Sciatic nerve (tissue), 2 donors: ENCODE data around the gene SH3BP4. TPM values are rescaled to one million over a fixed set of nuclear protein-coding genes. Genes with fewer than 3 reads are reported as not detected.

ENCODE experiments used
- ATAC-seq: fragments of 200-7000 bp; cut with Tn5 transposase; one replicate; pipeline ENCODE4 v1.9.1; 2020; ENCODE audit warnings: mild to moderate bottlenecking, moderate library complexity
- DNase-seq: peaks from one replicate; pipeline ENCODE4 v3.0.0-alpha.2; 2020; ENCODE audit warnings: low spot score
- intact Hi-C: fragments of 100-400 bp; cut with DNase I; formaldehyde crosslinking; loops from one replicate; pipeline ENCODE4 v1.14.2; 2022
- total RNA-seq: library from RNA; stranded (reverse); fragmentation: NEBNext Ultra II Directional; extraction: Animal tissue kit (Norgen Biotek cat#: 25700); gene quantifications from one replicate; pipeline ENCODE4 v1.2.1, GENCODE V29; 2021
- donor health status: DM: no; HTN: no; CAD: no.
- donor health status: DM: no; HTN: no; CAD: no.

Gene SH3BP4
- total RNA-seq, 1 donor from 2014 or later, result 26.7 TPM

DNA sequence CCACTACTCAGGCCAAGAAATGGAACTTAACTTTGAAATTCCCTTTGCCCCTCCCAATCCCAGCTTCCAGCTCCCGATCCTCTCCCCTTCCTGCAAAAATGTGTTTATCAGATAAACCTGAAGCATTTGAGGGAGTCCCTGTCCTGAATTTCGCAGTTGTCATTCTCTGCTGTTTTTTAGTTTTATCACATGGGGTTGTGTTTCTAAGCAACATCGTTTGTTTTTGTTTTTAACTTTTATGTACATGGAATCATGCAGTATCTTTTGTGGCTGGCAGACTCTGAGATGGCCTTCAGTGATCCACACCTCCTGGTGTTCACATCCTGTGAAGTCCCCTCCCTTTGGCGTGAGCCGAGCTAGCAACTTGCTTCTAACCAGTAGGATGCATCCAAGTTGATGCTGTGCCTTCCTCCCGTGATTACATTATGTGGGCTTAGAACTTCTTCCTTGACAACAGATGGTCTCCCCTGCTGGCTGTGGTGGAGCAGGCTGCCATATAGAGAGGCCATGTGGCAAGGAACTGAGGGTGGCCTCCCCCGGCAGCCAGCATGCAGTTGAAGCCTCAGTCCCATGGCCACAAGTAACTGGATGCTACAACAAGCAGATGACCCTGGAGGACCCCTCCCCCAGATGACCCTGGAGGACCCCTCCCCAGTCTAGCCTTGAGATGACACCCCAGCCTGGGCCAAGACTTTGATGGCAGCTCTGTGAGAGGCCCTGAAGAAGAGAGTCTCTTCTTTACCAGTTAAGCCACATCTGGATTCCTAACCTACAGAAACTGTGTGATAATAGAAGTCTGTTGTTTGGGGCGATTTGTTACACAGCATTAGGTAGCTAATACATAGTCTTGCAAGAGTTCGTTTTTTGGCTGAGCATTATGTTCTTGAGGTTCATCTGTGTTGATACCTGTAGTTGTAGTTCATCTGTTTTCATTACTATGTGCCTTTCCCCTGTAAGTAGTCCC, 27.7 kb downstream of the SH3BP4 start:
- no peak for DNase-seq
- ATAC-seq, result no peak
- intact Hi-C loops, result no loop called here

GRCh38 chr2:234980451-234981187, 28.8 kb downstream of the SH3BP4 start:
- ATAC-seq (no peak), DNase-seq (no peak)
- intact Hi-C loops, result no loop called here

- intact Hi-C loops, result no loop called here
Observed at GRCh38 chr2:234981197-234982095, 29.6 kb downstream of the SH3BP4 start.

DNA sequence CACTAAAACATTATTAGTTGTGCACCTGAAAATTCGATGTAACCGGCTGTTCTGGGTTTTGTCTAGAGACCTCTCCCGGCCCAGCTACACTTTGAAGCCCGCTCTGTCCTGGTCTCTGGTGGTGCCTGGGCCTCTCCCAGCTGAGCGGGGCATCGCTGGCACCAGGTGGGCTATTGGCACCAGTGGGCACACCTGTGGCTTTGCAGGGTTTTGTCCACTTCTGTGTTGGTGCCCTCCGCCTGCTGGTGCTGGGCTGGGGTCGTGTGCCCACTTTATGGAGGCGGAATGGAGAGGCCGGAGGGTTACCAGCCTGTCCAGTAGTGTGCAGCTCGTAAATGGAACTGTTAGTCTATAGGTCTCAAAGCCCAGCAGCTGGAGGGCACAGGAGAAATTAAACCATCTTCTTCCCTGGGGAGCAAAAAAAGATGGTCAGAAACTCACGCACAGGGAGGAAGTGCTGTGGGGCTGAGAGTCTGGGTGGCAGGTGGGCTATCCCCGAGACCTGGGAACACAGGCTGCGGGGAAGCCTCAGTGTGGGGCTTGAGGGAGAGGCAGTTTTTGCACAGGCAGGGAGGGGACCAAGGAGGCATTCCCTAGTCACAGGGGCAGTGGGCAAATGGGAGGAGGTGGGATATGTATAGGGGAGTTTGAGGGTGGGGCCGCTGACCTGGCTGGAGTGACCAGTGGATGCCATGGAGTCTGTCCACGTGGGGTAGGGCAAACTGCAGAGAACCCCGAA, 30.4 kb downstream of the SH3BP4 start:
- no peak for ATAC-seq
- intact Hi-C loops, result no loop called here

More at GRCh38 chr2:234981197-234982095, 29.6 kb downstream of the SH3BP4 start:
- ATAC-seq (peak; percentile 91), DNase-seq (peak; percentile 69)

DNA sequence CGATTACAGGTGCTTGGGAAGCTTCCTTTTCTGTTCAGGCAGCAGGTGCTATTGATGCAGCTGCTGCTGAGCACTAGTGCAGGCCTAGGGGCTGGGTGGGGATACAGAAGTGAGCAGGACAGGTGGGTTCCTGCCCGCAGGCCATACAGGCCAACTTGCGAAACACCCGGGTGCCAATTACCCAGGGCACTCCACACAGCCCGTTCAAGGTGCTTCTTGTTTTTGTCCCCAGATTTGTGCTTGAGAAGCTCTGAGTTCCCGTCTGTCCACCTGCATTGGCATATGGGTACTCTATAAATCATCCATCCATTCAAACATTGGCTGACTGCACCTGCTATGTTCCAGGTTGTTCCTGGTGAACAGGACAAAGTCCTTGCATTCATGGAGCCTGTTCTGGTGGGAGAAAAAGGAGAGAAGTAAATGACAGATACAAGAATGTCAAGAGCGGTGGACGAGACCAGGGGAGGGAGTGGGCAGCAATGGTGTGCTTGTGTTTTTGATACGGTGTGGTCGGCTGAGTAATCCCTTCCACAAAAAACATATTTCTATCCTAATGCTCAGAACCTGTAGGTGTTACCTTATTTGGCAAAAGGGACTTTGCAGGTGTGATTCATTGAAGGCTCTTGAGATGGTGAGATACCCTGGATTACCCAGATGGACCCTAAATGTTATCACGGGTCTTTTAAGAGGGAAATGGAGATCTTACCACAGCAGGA, 31.4 kb downstream of the SH3BP4 start:
- no peak for DNase-seq
- intact Hi-C loops, result no loop called here
- ATAC-seq, result no peak

More for the DNA sequence above, 30.4 kb downstream of the SH3BP4 start:
- DNase-seq, result no peak

DNA sequence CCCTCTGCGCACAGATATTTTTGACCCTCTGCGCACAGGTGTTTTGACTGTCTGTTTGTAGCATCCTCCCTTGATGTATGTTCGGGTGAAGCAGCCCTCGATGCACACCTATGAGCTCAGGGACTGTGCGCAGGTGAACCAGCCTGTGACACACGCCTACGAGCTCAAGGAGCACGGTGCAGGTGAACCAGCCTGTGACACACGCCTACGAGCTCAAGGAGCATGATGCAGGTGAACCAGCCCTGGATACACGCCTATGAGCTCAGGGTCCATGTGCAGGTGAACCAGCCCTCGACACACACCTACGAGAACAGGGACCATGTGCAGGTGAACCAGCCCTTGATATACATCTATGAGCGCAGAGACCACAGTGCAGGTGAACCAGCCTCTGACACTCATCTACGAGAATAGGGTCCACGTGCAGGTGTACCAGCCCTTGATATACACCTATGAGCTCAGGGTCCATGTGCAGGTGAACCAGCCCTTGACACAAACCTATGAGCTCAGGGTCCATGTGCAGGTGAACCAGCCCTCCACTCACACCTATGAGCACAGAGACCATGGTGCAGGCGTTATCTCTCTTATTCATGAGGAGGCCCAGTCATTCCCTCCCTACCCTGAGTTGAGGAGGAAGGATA, 33.9 kb downstream of the SH3BP4 start:
- no peak for DNase-seq
- ATAC-seq, result no peak
- intact Hi-C loops, result no loop called here

DNA sequence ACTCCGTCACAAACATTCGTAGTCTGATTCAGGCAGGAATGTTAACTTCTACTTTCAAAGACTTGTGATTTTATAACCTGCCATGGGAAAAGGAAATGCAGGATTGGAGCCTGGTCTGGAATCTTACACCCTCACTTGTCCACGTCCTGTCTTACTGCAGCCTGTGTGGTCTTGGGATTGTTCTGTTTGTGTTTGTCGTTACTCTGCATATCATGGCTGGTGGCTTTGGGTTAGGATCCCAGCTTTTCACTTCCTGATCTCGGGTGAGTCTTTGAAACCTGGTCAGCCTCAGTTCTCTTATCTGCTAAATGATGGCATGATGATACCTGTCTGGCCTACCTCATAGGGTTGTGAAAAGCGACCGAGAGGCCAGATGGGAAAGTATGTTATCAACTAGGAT, 34.6 kb downstream of the SH3BP4 start:
- ATAC-seq (no peak), DNase-seq (no peak)
- intact Hi-C loops, result no loop called here

- ATAC-seq (no peak), DNase-seq (no peak)
- intact Hi-C loops, result no loop called here
Observed at GRCh38 chr2:234986876-234987720, 35.3 kb downstream of the SH3BP4 start.

DNA sequence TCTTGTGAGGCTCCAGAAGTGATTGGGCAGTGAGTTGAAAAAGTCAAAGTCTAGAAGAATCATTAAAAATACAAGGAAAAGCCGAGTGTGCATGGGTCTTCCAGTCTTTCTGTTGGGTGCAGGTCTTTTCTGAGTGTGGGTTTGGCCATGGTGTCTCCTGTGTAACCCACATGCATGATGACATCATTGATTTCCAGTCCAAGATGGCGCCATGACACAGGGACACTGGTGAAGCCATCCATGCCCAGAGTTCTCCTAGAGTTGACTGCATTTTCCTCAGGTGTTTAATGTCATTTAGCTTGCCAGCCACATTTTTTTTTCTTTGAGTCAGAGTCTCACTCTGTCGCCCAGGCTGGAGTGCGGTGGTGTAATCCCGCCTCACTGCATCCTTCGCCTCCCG, 35.9 kb downstream of the SH3BP4 start:
- no peak for DNase-seq
- intact Hi-C loops, result no loop called here
- no peak for ATAC-seq

DNA sequence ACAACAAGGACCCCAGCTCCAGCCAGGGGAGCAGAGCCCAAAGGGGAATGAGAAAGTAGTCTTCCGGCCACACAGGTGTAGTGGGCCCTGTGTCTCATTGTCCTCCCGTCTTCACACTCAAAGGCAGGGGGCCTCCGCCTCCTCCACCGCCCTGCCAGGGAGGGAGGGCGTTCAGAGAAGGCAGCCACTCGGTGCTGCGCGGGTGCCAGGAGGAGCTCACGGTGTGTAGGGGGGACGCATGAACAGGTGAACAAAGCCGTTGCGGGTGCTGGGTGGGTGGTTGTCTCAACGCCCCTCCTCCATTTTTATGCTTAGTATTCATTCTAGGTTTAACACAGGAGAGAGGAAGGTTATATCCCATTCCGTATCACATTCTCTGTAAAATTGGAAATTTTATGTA, 36.7 kb downstream of the SH3BP4 start:
- ATAC-seq (no peak), DNase-seq (no peak)
- intact Hi-C loops, result no loop called here

GRCh38 chr2:234989183-234989701, 37.4 kb downstream of the SH3BP4 start:
- peak; percentile 43 for ATAC-seq
- peak; percentile 88 for DNase-seq
- intact Hi-C loops, result no loop called here

DNA sequence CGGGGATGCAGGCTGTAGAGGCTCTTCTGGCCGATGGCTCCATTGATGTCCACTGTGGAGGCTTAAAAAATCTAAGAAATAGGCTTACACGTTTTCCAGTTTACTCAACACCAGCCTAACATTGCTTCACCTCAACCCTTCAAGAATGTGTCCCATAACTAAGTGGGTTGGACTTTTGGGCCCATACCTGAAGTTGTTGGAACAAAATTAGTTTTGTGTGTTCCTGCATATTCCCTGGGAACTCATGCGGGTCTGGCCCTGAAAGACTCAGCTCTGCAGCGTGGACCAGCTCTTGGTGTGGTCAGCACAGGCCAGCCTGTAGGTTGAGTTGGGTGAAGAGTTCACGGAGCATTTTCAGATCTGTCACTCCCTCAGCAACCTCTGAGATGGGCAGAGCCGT, 38.5 kb downstream of the SH3BP4 start:
- no peak for ATAC-seq

DNA sequence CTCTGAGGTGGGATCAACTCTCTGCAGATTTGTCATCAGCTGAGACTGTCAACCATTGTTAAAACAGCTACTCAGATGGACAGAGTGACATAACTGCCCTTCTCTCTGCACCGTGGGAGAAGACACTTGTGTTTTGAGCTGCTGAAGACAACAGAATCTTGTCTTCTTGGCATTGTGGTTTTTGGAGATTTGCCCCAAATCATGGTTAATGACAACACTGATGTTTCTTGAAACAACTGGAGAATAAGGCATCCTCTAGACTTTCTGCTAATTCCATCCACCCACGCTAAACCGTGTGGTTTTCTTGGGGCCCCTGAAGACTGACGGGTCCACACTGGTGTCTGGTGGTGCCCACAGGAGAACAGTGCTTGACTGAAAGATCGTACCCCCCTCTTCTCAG, 39.5 kb downstream of the SH3BP4 start:
- no peak for DNase-seq
- intact Hi-C loops, result no loop called here
- ATAC-seq, result peak; percentile 35

More for the DNA sequence above, 38.5 kb downstream of the SH3BP4 start:
- intact Hi-C loops, result no loop called here
- no peak for DNase-seq

- intact Hi-C loops, result no loop called here
- ATAC-seq (peak; percentile 75), DNase-seq (no peak)
Observed at GRCh38 chr2:234991793-234992192, 40.0 kb downstream of the SH3BP4 start.

DNA sequence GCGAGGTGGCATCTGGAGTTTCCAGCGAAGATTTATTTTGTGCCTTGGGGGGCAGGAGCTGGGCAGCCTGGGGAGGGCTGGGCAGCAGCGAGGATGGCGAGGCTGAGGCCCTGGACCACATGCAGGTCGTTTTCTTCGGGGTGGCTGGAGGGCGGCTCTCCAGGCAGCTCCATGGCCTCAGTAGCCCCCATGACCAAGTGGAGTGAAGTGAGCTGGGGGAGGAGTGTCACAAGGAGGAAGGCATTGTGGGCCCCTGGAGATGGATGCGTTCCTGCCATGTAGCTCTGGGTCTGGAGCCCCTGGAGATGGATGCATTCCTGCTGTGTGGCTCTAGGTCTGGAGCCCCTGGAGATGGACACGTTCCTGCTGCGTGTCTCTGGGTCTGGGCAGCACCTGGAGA, 40.4 kb downstream of the SH3BP4 start:
- intact Hi-C loops, result no loop called here
- no peak for DNase-seq

DNA sequence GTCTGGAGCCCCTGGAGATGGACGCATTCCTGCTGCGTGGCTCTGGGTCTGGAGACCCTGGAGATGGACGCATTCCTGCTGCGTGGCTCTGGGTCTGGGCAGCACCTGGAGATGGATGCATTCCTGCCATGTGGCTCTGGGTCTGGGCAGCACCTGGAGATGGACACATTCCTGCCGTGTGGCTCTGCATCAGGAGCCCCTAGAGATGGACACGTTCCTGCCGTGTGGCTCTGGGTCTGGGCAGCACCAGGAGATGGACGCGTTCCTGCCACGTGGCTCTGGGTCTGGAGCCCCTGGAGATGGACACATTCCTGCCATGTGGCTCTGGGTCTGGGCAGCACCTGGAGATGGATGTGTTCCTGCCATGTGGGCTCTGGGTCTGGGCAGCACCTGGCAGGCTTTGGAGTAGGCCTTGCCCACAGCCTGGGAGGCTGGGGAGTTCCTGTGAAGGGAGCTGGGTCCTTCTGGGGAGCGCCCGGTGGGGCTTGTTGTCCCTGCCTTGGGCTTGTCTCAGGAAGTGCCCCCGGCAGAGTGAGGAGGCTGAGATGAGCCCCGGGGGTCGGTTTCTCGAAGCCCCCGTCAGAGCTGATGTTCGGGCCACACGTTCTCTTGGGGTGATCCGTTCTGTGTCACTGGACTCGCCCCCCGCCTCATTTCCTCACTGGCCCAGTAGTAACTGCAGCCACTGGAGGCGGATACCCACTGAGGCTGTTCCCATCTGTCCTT, 41.0 kb downstream of the SH3BP4 start:
- intact Hi-C loops, result no loop called here
- DNase-seq (no peak), ATAC-seq (no peak)

More for the DNA sequence above, 40.4 kb downstream of the SH3BP4 start:
- no peak for ATAC-seq
